ENCODE data around the gene MTMR4.

The MTMR4 gene

GRCh38 chr17:58533616-58534188 is 19.3 kb upstream of the MTMR4 start:
- TF ChIP-seq CTCF (IDR thresholded peaks at IDR 0.05; ENCODE audit: control insufficient read depth, insufficient read depth, low read depth, low read length, missing control alignments): no peak
- no peak for DNase-seq (ENCODE audit: low read depth)
- no peak overlapping the region for H3K4me3 ChIP-seq (ENCODE audit: control insufficient read depth, low read depth, low read length)

GRCh38 chr17:58532555-58532951 is 18.1 kb upstream of the MTMR4 start:
- DNase-seq (ENCODE audit: low read depth): no peak
- TF ChIP-seq CTCF (IDR thresholded peaks at IDR 0.05; ENCODE audit: control insufficient read depth, insufficient read depth, low read depth, low read length, missing control alignments): no peak
- H3K4me3 ChIP-seq (ENCODE audit: control insufficient read depth, low read depth, low read length): no peak overlapping the region

- peak overlapping the region; percentile 37 for H3K4me3 ChIP-seq (ENCODE audit: control insufficient read depth, low read depth, low read length)
- no peak for DNase-seq (ENCODE audit: low read depth)
Observed at GRCh38 chr17:58531661-58532554, 17.5 kb upstream of the MTMR4 start.

GRCh38 chr17:58531122-58531521 is 16.7 kb upstream of the MTMR4 start:
- TF ChIP-seq CTCF (IDR thresholded peaks at IDR 0.05; ENCODE audit: control insufficient read depth, insufficient read depth, low read depth, low read length, missing control alignments): no peak
- H3K4me3 ChIP-seq (ENCODE audit: control insufficient read depth, low read depth, low read length): no peak overlapping the region
- DNase-seq (ENCODE audit: low read depth): no peak

More at GRCh38 chr17:58531661-58532554, 17.5 kb upstream of the MTMR4 start:
- TF ChIP-seq CTCF (IDR thresholded peaks at IDR 0.05; ENCODE audit: control insufficient read depth, insufficient read depth, low read depth, low read length, missing control alignments): no peak

GRCh38 chr17:58530655-58531054 is 16.2 kb upstream of the MTMR4 start:
- H3K4me3 ChIP-seq (ENCODE audit: control insufficient read depth, low read depth, low read length): no peak overlapping the region
- DNase-seq (ENCODE audit: low read depth): no peak
- TF ChIP-seq CTCF (IDR thresholded peaks at IDR 0.05; ENCODE audit: control insufficient read depth, insufficient read depth, low read depth, low read length, missing control alignments): no peak

- DNase-seq (ENCODE audit: low read depth): no peak
- no peak overlapping the region for H3K4me3 ChIP-seq (ENCODE audit: control insufficient read depth, low read depth, low read length)
- no peak for TF ChIP-seq CTCF (IDR thresholded peaks at IDR 0.05; ENCODE audit: control insufficient read depth, insufficient read depth, low read depth, low read length, missing control alignments)
Observed at GRCh38 chr17:58529275-58529674, 14.8 kb upstream of the MTMR4 start.
